Muscle of back (tissue), 11 donors: ENCODE measurements around the gene ANTXR1. TPM values are rescaled to one million over a fixed set of nuclear protein-coding genes. Genes with fewer than 3 reads are reported as not detected.
A peak's percentile ranks its signal among the peaks of the same experiment; 100 is the strongest.

Source experiments
- DNase-seq, 3 donors: peaks; one replicate each; pipeline versions ENCODE4 v3.0.0 to v3.0.0-alpha.2; 2013
- polyA plus RNA-seq, 10 donors: library from polyadenylated mRNA; unstranded; fragments of 120-200 nt; gene quantifications; one replicate each; pipeline ENCODE4 v1.2.1, GENCODE V29; 2013; ENCODE audit not compliant: insufficient read length in 10 of 10

Gene ANTXR1
- polyA plus RNA-seq, 10 donors: 131 to 213 (median 153) TPM

GRCh38 chr2:69271831-69272257 is 258.9 kb downstream of the ANTXR1 start:
- peak in 2 of 3 donors; percentile 59 to 67 for DNase-seq

- peak in 2 of 3 donors; percentile 65 to 79 for DNase-seq
Measured at GRCh38 chr2:69272803-69273471, 260.0 kb downstream of the ANTXR1 start.

GRCh38 chr2:69275490-69275889 is 262.5 kb downstream of the ANTXR1 start:
- no peak for DNase-seq

GRCh38 chr2:69278366-69278765 is 265.4 kb downstream of the ANTXR1 start:
- DNase-seq: no peak

DNA sequence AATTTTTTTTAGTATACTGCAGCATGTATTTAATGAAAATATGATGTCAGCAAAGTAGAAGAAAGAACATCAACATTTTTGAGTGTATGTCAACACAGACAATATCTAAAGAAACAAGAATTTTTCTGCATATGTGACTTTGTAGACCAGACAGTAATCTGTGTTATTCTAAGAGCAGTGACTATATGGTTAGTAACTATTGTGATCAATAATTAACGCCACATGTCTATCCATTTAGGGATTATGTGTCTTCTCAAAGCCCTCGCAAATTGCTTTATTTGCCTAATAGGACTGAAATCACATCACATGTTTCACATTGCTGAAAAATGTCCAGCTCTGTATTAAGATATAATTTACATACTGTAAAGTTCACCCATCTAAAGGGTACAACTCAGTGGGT is 266.2 kb downstream of the ANTXR1 start:
- DNase-seq: no peak

DNA sequence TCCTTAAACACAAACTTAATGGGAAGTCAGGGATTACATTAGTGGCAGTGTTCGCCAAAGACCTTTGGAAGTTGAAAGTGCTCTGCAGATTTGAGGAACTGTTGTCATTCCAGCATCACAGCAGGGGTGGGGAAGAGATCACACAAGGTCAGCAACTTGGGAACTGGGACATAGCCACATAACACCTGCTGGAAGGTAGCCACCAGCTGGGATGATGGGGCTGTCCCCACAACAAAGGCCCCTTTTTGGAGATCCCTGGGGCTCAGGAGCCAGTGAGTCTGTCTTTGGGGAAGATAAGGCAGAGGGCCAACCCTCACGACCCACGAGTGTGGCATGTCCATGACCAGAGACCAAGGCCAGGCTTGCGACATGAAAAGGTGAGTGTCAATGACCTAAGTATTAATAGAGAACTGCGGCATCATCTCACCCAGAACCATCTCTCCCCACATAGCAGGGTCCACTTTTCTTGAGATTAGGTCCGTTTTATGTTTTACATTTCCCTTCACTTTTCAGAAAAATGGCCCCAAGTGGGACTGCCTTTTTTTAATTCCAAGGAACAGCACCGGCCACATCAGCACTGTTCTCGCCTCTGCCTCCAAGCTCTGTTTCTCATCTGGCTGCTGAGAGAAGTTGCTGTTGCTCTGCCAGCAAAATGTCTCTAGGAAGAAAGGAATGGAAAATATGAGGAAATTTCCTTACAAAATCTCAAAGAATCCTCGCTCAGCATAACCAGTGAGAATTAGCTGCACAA is 267.1 kb downstream of the ANTXR1 start:
- DNase-seq: peak; percentile 74 to 88 (median 80)

DNA sequence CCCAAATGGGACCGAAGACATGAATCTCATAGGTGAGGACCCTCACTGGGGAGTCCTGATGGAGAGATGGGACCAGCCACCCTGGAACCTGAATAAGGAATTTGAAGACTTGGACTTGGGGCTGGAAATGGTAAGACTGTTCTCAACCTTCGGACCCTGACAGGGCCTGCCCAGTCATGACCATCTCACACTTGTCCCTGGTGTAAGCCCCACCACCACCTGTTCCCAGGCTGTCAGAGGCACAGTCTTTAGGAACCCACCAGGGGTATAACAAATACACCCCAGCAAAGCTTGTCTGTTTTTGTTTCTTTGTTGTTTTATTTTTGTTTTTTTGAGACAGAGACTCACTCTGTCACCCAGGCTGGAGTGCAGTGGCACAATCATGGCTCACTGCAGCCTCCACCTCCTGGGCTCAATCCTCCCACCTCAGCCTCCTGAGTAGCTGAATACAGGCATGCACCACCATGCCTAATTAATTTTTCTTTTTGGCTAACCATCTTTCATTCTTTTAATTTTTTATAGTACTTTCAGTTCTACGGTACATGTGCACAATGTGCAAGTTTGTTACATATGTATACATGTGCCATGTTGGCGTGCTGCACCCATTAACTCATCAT is 267.9 kb downstream of the ANTXR1 start:
- no peak for DNase-seq

DNA sequence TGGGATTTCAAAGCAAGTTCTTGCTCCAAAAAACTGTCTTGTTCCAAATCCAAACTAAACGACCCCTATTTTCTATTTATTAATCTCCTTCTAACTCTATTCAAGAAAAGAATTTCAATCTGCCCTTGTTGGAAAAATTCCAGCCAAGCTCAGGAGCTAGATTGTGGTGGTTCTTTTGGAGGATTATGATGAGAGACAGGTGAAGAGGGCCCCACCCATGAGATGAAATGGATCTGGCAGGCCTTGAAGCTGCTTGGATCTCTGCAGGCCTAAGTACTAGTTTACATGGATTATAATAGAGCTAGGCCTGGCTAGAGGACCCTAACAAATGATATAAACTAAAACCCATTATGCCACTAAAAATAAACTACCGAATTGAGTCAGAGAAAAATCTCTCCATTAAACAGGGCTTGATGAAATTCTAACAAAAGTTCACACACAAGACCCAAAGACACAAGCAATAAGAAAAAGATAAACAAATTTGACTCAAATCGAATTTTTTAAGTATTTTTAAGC is 272.5 kb downstream of the ANTXR1 start:
- DNase-seq: no peak

- DNase-seq: no peak
Measured at GRCh38 chr2:69287544-69287943, 274.6 kb downstream of the ANTXR1 start.

GRCh38 chr2:69288429-69288828 is 275.4 kb downstream of the ANTXR1 start:
- DNase-seq: no peak

- DNase-seq: peak; percentile 73 to 91 (median 82)
Measured at GRCh38 chr2:69291004-69291650, 278.1 kb downstream of the ANTXR1 start.

DNA sequence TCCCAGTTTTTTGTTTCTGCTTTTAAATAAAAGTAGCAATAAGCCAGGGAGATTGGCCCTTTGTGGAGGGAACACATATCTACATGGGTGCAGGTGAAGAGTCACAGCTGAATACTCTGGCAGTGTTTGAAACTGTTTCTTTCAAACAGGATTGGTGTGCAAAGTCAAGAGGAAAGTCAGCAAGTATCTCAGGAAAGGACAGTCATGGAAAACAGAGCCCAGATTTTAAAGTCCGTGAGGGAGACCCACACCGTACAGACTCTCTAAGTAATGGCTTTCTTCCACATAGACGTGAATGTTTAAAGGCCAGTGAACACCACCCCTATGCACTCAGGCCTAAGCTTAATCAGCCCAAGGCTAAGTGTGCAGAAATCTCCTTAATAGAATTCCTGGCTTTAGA is 278.7 kb downstream of the ANTXR1 start:
- DNase-seq: peak in 1 of 3 donors; percentile 70

GRCh38 chr2:69292256-69292655 is 279.3 kb downstream of the ANTXR1 start:
- DNase-seq: no peak

GRCh38 chr2:69296421-69296820 is 283.4 kb downstream of the ANTXR1 start:
- DNase-seq: no peak

GRCh38 chr2:69297216-69297615 is 284.2 kb downstream of the ANTXR1 start:
- no peak for DNase-seq

- DNase-seq: peak in 1 of 3 donors; percentile 79
Measured at GRCh38 chr2:69298261-69298660, 285.3 kb downstream of the ANTXR1 start.

DNA sequence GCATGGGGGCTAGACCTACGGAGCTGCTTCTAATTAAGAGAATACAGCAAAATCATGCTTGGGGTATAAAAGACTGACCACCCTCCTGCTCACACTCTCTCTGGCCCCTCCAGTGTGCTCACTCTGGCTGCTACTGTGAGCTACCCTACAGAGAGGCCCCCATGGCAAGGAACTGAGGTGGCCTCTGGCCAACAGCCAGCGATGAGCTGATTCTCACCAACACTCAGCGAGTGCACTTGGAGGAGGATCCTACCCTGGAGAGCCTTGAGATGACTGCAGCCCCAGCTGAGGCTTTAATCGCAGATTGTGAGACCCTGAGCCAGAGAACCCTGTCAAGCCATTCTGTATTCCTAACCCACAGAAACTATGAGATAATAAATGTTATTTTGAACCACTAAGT is 285.9 kb downstream of the ANTXR1 start:
- peak in 1 of 3 donors; percentile 61 for DNase-seq

Other genes with a start within 250 kb of the ANTXR1 start
- gene BMP10, start 141.8 kb upstream of the ANTXR1 start, polyA plus RNA-seq: not detected
- gene GKN2, start 60.3 kb upstream of the ANTXR1 start, polyA plus RNA-seq: under 1 TPM in 2 of 10 donors, not detected in 8; 0.11 to 0.15 TPM
- gene GKN1, start 38.5 kb upstream of the ANTXR1 start, polyA plus RNA-seq: under 1 TPM in 6 of 10 donors, not detected in 4; 0.19 to 0.68 (median 0.27) TPM